NCI-H1417 treated with DMSO at 0.1 percent for 48 hours (cell line): ENCODE results near the gene DAZL.

ENCODE experiments used
- DNase-seq: peaks from one replicate; lab custom pipeline; 2025; lab: John Stamatoyannopoulos, UW

Gene DAZL

DNA sequence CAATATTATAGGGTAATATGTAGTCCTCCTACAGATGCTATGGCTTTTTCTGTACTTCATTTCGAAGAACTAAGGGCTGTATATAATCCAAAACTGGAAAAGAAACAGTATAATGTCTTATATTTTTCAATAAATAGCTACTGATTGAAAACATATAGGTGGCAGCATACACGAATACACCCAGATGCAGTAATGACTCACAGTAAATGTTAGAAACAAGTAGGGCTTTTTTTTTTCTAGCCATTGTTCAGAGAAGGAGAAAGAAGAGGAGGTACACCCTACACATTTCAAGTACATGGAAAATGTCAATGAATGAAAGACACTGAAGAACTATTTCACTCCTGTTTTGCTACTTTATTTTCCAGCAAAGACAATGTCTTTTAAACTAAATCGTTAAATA lies 9.4 kb downstream of the DAZL start:
- no peak for DNase-seq

GRCh38 chr3:16589867-16590624 lies 15.2 kb downstream of the DAZL start:
- DNase-seq = no peak

GRCh38 chr3:16589120-16589519 lies 16.1 kb downstream of the DAZL start:
- no peak for DNase-seq

- DNase-seq = no peak
These were observed 17.6 kb downstream of the DAZL start for GRCh38 chr3:16587681-16588060.

- DNase-seq = no peak
These were observed 18.1 kb downstream of the DAZL start for GRCh38 chr3:16587047-16587680.

DNA sequence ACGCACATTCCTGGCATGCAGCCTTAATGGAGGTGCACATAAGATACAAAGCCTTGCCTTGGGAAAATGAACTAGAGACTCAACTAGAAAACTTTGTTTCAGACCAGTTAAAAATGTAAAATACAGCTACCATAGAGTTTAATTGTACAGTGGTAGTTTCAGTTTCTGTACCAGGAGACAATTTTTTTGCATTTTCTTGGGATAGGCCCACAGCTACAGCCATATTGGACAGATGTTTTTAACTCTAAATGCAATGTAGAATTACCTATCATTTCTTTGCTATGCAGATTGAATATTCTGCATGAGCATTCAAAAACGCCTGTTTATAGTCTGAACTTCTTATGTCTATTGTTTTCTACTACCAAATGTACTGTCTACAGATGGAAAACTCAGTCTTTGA lies 20.3 kb downstream of the DAZL start:
- no peak for DNase-seq

DNA sequence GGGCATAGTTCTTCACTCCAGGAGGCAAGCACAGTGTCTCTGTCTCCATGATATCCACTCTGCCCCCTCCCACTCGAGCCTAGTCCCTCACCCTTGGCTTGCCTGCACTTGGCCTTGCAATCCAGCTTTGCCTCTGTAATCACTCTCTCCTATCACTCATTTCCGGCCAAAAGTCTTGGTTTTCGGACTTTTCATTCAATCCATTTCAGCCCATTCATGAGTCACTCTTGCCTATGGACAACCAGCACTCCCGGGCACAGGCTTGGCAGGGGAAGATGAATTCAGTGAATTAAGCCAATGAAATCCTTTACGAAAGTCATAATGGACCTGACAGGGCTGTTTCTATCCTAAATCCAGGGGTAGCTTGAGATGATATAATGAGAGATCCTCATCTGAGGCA lies 21.7 kb downstream of the DAZL start:
- no peak for DNase-seq

DNA sequence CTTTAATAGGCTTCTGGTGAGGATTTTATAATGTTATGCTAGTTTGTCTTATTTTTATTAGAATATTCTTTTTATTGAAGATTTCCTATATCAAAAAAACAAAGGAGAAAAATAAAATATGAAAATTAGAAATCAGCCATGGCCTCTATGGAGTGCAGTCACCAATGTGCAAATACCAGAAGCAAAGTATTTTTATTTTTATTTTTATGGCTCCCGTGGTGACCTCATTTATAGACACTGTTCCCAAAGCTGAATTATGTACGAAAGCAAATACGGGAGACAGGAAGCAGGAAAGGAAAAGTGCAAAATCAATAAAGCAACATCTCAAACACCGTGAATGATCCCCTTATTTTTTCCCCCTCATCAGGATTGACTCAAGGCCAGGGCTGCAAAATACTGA lies 35.1 kb downstream of the DAZL start:
- DNase-seq = no peak

DNA sequence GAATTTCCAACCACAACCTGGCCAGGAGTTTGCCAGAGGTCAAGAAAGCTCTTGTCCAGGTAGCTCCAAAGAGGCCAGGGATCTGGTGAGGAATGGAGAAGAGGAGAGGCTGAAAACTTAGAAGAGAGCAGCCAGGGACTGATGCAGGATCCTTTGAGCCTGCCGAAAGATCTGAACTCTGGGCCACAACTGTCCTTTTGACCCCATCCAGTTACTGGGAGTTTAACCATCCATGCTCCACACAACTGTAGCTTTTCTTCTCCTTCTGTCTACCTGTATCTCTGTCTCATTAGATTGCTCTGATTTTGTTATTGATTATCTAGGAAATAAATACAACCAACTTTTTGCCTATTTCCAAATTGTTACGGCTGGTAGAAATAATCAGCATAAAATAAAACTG lies 36.7 kb downstream of the DAZL start:
- no peak for DNase-seq

GRCh38 chr3:16568115-16568514 lies 37.1 kb downstream of the DAZL start:
- no peak for DNase-seq

DNA sequence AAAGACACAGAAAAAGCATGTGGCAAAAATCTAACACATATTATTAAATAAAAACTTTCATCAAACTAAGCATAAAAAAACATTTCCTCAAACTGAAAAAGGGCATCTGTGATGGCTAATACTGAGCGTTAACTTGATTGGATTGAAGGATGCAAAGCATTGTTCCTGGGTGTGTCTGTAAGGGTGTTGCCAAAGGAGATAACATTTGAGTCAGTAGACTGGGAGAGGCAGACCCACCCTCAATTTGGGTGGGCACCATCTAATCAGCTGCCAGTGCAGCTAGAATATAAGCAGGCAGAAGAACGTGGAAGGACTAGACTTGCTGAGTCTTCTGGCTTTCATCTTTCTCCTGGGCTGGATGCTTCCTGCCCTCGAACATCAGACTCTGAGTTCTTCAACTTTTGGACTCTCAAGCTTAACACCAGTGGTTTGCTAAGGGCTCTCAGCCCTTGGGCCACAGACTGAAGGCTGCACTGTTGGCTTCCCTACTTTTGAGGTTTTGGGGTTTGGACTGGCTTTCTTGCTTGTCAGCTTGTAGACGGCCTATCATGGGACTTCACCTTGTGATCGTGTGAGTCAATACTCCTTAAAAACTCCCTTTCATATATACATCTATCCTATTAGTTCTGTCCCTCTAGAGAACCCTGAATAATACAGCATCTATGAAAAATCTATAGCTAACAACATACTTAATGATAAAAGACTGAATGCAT lies 45.4 kb downstream of the DAZL start:
- no peak for DNase-seq

GRCh38 chr3:16554126-16554525 lies 51.1 kb downstream of the DAZL start:
- DNase-seq = no peak

DNA sequence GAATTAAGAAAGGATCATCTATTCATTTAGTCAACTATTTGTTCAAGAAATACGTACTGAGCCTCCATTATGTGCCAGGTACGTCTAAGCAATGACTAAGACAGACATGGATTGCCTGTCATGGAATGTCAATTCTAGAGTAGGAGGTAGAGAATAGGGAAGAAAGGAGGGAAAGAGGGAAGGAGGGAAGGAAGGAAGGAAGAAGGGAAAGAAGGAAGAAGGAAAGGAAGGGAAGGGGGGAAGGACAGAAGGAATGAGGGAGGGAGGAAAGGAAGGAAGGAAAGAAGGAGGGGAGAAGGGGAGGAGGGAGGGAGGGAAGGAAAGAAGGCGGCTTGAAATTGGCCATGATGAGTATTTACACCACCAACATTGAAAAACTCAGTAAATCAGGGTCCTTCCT lies 52.5 kb downstream of the DAZL start:
- no peak for DNase-seq

DNA sequence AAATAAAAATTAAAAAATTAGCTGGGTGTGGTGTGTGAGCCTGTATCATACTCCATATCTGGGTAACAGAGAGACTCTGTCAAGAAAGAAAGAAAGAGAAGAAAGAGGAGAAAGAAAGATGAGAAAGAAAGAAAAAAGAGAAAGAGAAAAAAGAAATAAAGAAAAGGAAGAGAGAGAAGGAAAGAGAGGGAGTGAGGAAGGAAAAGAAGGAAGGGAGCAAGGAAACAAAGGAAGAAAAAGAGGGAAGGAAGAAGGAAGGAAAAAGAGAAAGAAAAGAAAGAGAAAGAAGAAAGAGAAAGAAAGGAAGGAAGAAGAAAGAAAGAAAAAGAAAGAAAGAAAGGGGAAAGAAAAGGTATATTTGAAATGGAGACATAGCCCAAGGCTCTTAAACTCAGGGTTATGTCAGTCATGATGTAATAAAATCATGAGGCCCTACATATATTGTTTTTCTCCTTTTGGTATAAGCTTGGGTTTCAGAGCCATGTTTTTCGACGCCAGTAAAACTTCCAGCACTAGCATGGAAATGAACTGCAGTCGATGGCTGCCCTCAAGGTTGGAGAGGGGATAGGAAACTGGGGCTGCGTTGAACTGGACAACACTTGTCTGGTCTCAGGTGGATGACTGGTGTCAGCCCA lies 53.8 kb downstream of the DAZL start:
- no peak for DNase-seq

DNA sequence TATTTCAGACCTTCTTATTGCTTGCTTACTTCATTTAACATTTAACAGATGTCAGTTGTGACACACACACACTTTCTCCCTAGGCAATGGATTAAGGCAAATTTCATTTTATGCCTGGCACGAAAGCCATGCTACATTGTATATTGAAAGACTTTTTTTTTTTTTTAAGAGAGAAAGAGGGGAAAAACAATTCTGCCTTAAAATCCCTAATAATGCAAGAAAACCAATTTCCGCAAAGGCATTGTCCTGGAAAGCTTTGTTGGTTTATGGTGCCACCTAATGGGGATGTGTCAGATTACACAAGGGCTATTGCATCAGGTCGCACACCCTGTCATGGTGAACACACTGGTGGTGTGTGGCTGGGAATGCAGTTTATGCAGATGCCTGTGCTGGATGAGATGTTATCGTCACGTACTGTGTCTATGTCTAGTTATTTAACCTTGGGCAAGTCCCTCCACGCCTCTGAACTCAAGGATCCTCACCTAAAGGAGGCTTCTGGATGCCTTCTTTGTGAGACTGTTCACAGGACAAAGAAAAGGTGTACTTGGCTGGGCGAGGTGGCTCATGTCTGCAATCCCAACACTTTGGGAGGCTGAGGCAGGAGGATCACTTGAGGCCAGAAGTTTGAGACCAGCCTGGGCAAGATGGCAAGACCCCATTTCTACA lies 54.4 kb downstream of the DAZL start:
- DNase-seq = no peak

GRCh38 chr3:16550305-16550675 lies 54.9 kb downstream of the DAZL start:
- no peak for DNase-seq

GRCh38 chr3:16548721-16549120 lies 56.5 kb downstream of the DAZL start:
- no peak for DNase-seq

DNA sequence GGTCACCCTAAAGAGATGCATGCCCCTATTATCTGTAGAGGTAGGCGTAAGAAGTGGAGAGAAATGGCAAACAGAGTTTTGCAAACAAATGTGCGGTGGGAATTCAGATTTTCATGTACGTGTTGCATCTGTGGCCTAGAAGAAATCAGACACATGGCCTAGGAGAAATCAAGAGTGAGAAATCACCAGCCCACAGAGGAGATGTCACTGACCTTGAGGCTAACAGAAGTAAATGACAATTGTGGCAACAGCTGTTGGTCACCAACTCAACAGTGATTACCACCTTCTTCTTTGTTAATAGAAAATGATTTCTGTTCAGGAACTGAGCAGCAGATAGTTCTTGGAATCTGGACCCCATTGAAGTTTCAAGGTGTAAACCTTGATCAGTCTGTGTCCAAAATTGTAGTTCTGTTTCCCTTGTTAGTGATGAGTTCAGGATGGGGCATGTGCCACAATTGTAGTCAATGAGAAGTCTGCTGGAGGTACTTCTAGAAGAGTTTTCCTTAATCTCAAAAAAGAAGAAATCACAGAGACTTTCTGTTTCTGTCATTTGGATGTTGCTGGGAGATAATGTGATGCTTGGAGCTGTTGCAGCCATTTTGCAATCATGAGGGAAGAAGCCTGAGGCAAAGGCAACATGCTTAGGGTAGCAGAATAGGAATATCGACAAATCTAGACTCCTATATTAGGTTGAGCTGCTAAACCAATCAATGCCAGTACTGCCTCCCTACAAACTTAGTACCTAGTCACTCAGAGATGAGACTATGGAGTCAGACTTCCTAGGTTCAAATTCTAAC lies 57.5 kb downstream of the DAZL start:
- DNase-seq = no peak

DNA sequence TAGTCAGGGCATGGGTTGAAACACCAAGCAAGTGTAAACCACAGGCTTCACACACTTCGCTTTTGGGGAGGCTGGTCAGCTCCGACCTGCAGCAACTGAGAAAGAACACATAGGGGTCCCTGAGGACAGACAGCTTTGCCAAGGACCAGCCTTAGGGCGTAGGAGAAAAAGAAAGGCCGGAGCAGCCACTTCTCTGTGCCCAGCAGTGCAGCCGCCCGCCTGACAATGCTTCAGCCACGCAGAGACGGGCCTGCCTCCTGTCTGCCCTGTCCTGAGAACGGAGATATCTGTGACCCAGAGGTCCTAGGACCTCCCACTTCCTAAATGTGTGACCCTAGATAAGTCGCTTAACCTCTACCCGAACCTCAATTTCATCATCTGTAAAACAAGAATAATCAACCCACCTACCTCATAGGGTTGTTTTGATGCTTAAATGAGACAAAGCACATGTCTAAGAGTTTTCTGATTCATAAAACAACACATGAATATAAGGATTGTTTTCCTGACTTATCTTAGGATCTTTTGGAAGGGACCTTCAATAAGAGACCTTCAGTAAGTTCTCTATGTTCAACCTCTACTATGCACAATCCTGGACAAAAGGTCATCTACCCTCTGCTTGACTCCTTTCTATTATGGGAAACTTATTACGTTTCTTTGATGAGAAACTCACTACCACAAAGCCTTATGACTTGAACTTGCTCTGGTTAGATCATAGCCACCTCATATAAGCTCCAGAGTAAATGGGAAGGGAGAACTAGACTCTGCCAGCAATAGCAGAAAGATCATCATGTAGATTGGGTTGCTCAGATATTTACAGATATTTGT lies 58.8 kb downstream of the DAZL start:
- DNase-seq = no peak

DNA sequence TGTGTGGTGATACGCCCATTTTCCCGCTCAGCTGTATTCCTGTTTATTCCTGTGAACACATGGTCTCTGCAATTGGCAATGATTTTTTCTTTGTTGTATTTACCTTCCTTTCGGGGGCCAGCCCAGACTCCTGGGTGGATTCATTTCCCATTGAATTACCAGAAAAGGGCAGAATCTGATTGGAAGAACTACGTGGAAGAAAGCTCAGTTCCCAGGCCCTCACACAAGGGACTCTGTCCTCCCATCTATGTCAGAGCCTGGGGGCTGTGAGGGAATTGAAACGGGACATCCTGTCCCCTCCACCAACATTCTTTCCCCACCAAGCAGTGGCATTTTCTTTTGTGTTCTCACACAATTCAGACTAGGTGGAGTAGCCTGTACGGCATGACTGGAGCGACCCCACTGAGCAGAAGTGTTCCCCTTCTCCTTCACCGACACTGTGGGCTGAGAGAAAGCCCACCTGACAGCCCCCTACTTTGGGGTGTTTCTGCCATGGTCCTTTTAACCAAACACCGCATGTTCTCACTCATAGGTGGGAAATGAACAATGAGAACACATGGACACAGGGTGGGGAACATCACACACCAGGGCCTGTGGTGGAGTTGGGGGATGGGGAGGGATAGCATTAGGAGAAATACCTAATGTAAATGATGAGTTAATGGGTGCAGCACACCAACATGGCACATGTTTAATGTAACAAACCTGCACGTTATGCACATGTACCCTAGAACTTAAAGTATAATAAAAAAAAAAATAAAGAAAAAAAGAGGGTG lies 59.6 kb downstream of the DAZL start:
- no peak for DNase-seq
